HepG2 (cell line): ENCODE data around the gene CASP5. TPM values are rescaled to one million over a fixed set of nuclear protein-coding genes. Genes with fewer than 3 reads are reported as not detected.

Experiments
- FOXK2 ChIP-seq: fragments of 450-650 bp; IDR thresholded peaks from 2 replicates; pipeline ENCODE4 v1.6.1; 2016
- GABPA ChIP-seq, 2 experiments: IDR thresholded peaks; 2 replicates each; pipeline ENCODE4 v1.6.1; 2011 to 2016; ENCODE audit warnings: low read depth in 2 of 2, low read length in 1 of 2, missing biosample characterization in 1 of 2, missing genetic modification characterization in 1 of 2
- GTF2F1 ChIP-seq: fragments of 150-350 bp; IDR thresholded peaks from 2 replicates; pipeline ENCODE4 v1.6.1; 2014; ENCODE audit warnings: low read length
- HINFP ChIP-seq: sonication (generic); formaldehyde crosslinking; IDR thresholded peaks from 2 replicates; pipeline ENCODE4 v1.4.0; 2020; ENCODE audit warnings: low read depth, mild to moderate bottlenecking, missing genetic modification reagents
- HOXD1 ChIP-seq: sonication (generic); formaldehyde crosslinking; IDR thresholded peaks from 2 replicates; pipeline ENCODE4 v1.5.0; 2020; ENCODE audit warnings: missing genetic modification reagents
- KAT2B ChIP-seq: fragments of 150-350 bp; IDR thresholded peaks from 2 replicates; pipeline ENCODE4 v1.6.1; 2014; ENCODE audit warnings: low read depth, low read length, borderline replicate concordance
- KDM2A ChIP-seq: sonication (generic); formaldehyde crosslinking; IDR thresholded peaks from 2 replicates; pipeline ENCODE4 v1.4.0; 2020; ENCODE audit warnings: low read depth, missing genetic modification reagents, borderline replicate concordance
- KDM5B ChIP-seq: sonication (generic); formaldehyde crosslinking; IDR thresholded peaks from 2 replicates; pipeline ENCODE4 v1.4.0; 2020; ENCODE audit warnings: missing genetic modification reagents, mild to moderate bottlenecking, borderline replicate concordance
- KLF12 ChIP-seq: sonication (generic); formaldehyde crosslinking; IDR thresholded peaks from 2 replicates; pipeline ENCODE4 v1.4.0; 2020; ENCODE audit warnings: missing genetic modification reagents, borderline replicate concordance
- MAFK ChIP-seq, 2 experiments: IDR thresholded peaks in 1 of 2; conservative IDR thresholded peaks in 1 of 2; 2 replicates each; pipeline ENCODE4 v1.6.1; 2011; ENCODE audit warnings: improper control_type of control experiment in 2 of 2, low read length in 2 of 2
- MYNN ChIP-seq: sonication (generic); formaldehyde crosslinking; IDR thresholded peaks from 2 replicates; pipeline ENCODE4 v1.4.0; 2020; ENCODE audit warnings: mild to moderate bottlenecking, low read depth, missing genetic modification reagents
- PHF20 ChIP-seq: sonication (generic); formaldehyde crosslinking; IDR thresholded peaks from 2 replicates; pipeline ENCODE4 v1.5.0; 2020; ENCODE audit warnings: mild to moderate bottlenecking, missing genetic modification reagents
- POLR2A ChIP-seq, 2 experiments: IDR thresholded peaks; 2 replicates each; pipeline ENCODE4 v1.6.1; 2011; ENCODE audit warnings: low read depth in 2 of 2, low read length in 2 of 2, mild to moderate bottlenecking in 1 of 2, moderate library complexity in 1 of 2; ENCODE audit not compliant: insufficient read depth in 1 of 2
- TGIF2 ChIP-seq: IDR thresholded peaks from 2 replicates; pipeline ENCODE4 v1.6.1; 2016; ENCODE audit warnings: control low read depth, missing compliant biosample characterization
- WIZ ChIP-seq: sonication (generic); formaldehyde crosslinking; IDR thresholded peaks from 2 replicates; pipeline ENCODE4 v1.5.1; 2020; ENCODE audit warnings: mild to moderate bottlenecking, missing genetic modification reagents
- ZFP36L2 ChIP-seq: sonication (generic); formaldehyde crosslinking; IDR thresholded peaks from 2 replicates; pipeline ENCODE4 v1.4.0; 2020; ENCODE audit warnings: missing genetic modification reagents
- ZFP37 ChIP-seq: sonication (generic); formaldehyde crosslinking; IDR thresholded peaks from 2 replicates; pipeline ENCODE4 v1.4.0; 2020; ENCODE audit warnings: missing genetic modification reagents, borderline replicate concordance
- ZGPAT ChIP-seq: IDR thresholded peaks from 2 replicates; pipeline ENCODE4 v1.6.1; 2016; ENCODE audit warnings: mild to moderate bottlenecking
- ZNF224 ChIP-seq: sonication (generic); formaldehyde crosslinking; IDR thresholded peaks from 2 replicates; pipeline ENCODE4 v1.5.0; 2020; ENCODE audit warnings: mild to moderate bottlenecking, missing genetic modification reagents
- ZNF232 ChIP-seq: sonication (generic); formaldehyde crosslinking; IDR thresholded peaks from 2 replicates; pipeline ENCODE4 v1.4.0; 2020; ENCODE audit warnings: missing genetic modification reagents, borderline replicate concordance
- ZNF354B ChIP-seq: sonication (generic); formaldehyde crosslinking; IDR thresholded peaks from 2 replicates; pipeline ENCODE4 v1.8.0; 2022; ENCODE audit warnings: mild to moderate bottlenecking, missing genetic modification reagents
- ZNF513 ChIP-seq: sonication (generic); formaldehyde crosslinking; conservative IDR thresholded peaks from 2 replicates; pipeline ENCODE4 v1.5.0; 2020; ENCODE audit warnings: missing genetic modification reagents
- ZNF589 ChIP-seq: sonication (generic); formaldehyde crosslinking; conservative IDR thresholded peaks from 2 replicates; pipeline ENCODE4 v1.8.0; 2022; ENCODE audit warnings: mild to moderate bottlenecking, moderate library complexity, missing genetic modification reagents
- ZNF605 ChIP-seq: sonication (generic); formaldehyde crosslinking; IDR thresholded peaks from 2 replicates; pipeline ENCODE4 v1.8.0; 2022; ENCODE audit warnings: mild to moderate bottlenecking, missing genetic modification reagents
- ZNF619 ChIP-seq: sonication (generic); formaldehyde crosslinking; IDR thresholded peaks from 2 replicates; pipeline ENCODE4 v1.4.0; 2020; ENCODE audit warnings: mild to moderate bottlenecking, missing genetic modification reagents
- ZNF766 ChIP-seq: sonication (generic); formaldehyde crosslinking; IDR thresholded peaks from 2 replicates; pipeline ENCODE4 v1.5.0; 2020; ENCODE audit warnings: missing genetic modification reagents, borderline replicate concordance
- polyA plus RNA-seq, 8 experiments: library from polyadenylated mRNA; depleted of rRNA in 3 of 8; stranded (reverse) in 7 of 8; unstranded in 1 of 8; fragments of >200 nt; fragmentation: Illumina TruSeq in 4 of 8; extraction: Trizol in 4 of 8; gene quantifications; 2 replicates each; pipeline versions ENCODE4 v1.2.1 to v1.2.3, GENCODE V29; 2011 to 2016; ENCODE audit warnings: low read depth in 4 of 8, missing spikeins in 1 of 8, mixed read lengths in 1 of 8; ENCODE audit not compliant: insufficient read depth in 1 of 8
- total RNA-seq, 5 experiments: library from RNA; depleted of rRNA; stranded (reverse); fragments of >200 nt; fragmentation: Illumina TruSeq; extraction: Trizol; gene quantifications; 2 replicates each; pipeline ENCODE4 v1.2.3, GENCODE V29; 2016; ENCODE audit warnings: low read depth in 1 of 5

The CASP5 gene
- total and polyA plus RNA-seq, 2 of the 13 experiments (the other 11 are each of a cell fraction or from before 2014, with no cell fraction given): not detected

GRCh38 chr11:104968856-104969776 lies 53.9 kb downstream of the CASP5 start (continued):
- TF ChIP-seq ZGPAT (CRISPR knock-in tag) (no peak), ZNF619 (CRISPR knock-in tag) (no peak), HOXD1 (CRISPR knock-in tag) (no peak), KDM2A (CRISPR knock-in tag) (no peak), MAFK (conservative IDR thresholded peaks at IDR 0.05 in 1 of 2, IDR thresholded peaks at IDR 0.05 in 1 of 2; ENCODE audit: low read length in 2 of 2) (no peak), KLF12 (CRISPR knock-in tag) (no peak), KAT2B (no peak), ZFP37 (CRISPR knock-in tag) (no peak), TGIF2 (CRISPR knock-in tag) (no peak), POLR2A (IDR thresholded peaks at IDR 0.05; ENCODE audit: insufficient read depth in 1 of 2, low read depth in 2 of 2, low read length in 2 of 2) (peak; percentile 41 to 51; a peak in 3 of 4 replicates), GTF2F1 (no peak), ZNF605 (CRISPR knock-in tag) (peak; percentile 92; the same call in 1 of the 2 replicates), ZNF232 (no peak), ZNF354B (CRISPR knock-in tag) (no peak), ZNF589 (no peak), MYNN (CRISPR knock-in tag) (no peak), FOXK2 (no peak), GABPA (IDR thresholded peaks at IDR 0.05; ENCODE audit: low read depth, low read length) (no peak; the same call in 1 of the 2 replicates), GABPA (CRISPR knock-in tag; IDR thresholded peaks at IDR 0.05; ENCODE audit: low read depth) (peak; percentile 60), HINFP (no peak), KDM5B (CRISPR knock-in tag) (no peak), PHF20 (CRISPR knock-in tag) (peak; percentile 44; the same call in 1 of the 2 replicates), ZNF224 (CRISPR knock-in tag) (no peak), WIZ (CRISPR knock-in tag) (0 out of 2 replicates have a peak, but pooled peaks have one; percentile 35), ZFP36L2 (CRISPR knock-in tag) (no peak), ZNF766 (no peak), ZNF513 (CRISPR knock-in tag) (no peak)
